DMS 273 (cell line): ENCODE measurements around the gene MAGEH1.

ENCODE experiments used
- DNase-seq: peaks from one replicate; lab custom pipeline; 2025; ENCODE audit not compliant: unreplicated experiment; lab: John Stamatoyannopoulos, UW

Gene MAGEH1

GRCh38 chrX:55490121-55490520, 38.2 kb downstream of the MAGEH1 start:
- DNase-seq: no peak

- no peak for DNase-seq
Observed at GRCh38 chrX:55490974-55491373, 39.0 kb downstream of the MAGEH1 start.
